Measurements from ENCODE around the gene FGF5.
A peak's percentile ranks its signal among the peaks of the same experiment; 100 is the strongest.

FGF5 gene

DNA sequence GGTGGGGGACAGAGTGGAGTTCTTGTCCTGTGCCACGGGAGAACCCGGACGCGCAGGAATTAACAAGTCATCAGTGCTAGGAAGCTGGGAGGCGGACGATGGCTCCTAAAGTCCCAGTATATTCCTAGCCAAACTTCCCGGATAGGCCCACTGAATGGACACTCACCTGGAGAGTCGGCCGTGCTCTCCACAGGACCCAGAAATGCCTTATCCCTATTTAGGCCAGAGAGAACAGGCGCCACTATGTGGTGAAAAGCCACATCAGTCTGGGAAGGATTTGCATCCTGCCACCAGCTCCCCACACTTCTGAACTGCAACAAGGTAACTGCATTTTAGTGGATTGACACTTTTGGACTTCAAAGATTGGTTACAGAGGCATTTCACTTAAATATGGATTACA, 70.1 kb downstream of the FGF5 start:
- DNase-seq (ENCODE audit: low spot score) = peak; percentile 29

DNA sequence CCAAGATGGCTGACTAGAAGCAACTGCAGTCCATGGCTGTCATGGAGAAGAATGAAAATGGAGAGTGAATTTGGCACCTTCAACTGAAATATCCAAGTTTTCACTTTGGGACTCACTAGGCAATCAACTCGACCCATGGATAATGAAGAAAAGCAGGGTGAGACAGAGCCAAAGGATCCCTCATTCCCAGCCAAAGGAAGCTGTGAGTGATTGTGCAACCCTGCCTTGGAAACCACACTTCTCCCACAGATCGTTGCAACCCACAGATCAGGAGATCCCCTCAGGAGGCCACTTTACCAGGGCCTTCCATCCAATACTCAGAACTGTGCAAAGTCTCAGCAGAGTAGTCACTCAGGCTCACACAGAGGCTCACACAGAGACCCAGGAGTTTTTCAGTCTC, 73.6 kb downstream of the FGF5 start:
- DNase-seq (ENCODE audit: low spot score) = no peak

Data from pons (tissue), 1 donor.